ENCODE measurements around the gene ST6GALNAC2. TPM values are rescaled to one million over a fixed set of nuclear protein-coding genes. Genes with fewer than 3 reads are reported as not detected.

The ST6GALNAC2 gene
- polyA plus RNA-seq, 1 donor (not counting 4 experiments of a cell fraction or from before 2014, with no cell fraction given): 45.8 TPM

DNA sequence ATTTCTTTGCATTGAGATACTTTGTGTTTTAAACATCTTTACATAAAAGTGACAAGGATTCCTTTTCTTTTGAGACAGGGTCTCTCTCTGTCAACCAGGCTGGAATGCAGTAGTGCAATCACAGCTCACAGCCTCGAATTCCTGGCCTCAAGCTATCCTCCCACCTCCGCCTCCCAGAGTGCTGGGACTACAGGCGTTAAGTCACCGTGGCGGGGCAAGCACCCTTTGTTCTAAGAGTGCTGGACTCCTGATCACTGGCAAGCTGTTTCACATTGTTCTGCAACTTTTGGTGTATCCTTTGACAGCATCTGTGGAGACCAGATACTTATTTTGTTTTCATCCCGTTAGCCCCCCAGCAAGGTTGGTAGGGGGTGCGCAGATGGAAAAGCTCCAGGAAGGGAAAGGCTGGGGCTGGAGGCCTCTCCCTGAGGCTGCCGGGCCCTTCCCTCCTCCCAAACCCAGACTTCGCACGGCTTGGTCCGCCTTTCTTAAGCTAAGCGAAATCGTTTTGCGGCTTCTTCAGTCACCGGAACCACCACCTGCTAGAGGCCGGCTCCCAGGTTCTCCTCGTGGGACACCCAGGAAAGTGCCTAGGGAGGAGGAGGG is 1.1 kb downstream of the ST6GALNAC2 start:
- FAIRE-seq: peak; percentile 26
- dilution Hi-C loops (cut with MboI; ENCODE audit: extremely low pct_ligation_motif_present, low sequenced_read_pairs): no loop called here
- H3K79me2 ChIP-seq (ENCODE audit: control insufficient read depth, insufficient read depth, low read length): peaks cover 15% of the 10 kb centered on the region
- peak overlapping the region; percentile 81 for H3K4me2 ChIP-seq (ENCODE audit: control insufficient read depth, extremely low read depth, insufficient read depth, low read depth, low read length)
- H3K27me3 ChIP-seq (ENCODE audit: control insufficient read depth, extremely low read depth, insufficient read depth, low read length): no peaks in the 10 kb centered on the region
- H2AFZ ChIP-seq (ENCODE audit: control insufficient read depth, low read length): no peak overlapping the region
- H3K9me3 ChIP-seq (ENCODE audit: control insufficient read depth, low read depth, low read length): no peaks in the 10 kb centered on the region
- H3K4me1 ChIP-seq (ENCODE audit: control insufficient read depth, extremely low read depth, insufficient read depth, low read length): peaks cover 53% of the 10 kb centered on the region
- H3K9ac ChIP-seq (ENCODE audit: control insufficient read depth, extremely low read depth, insufficient read depth, low read length): peak overlapping the region; percentile 96
- no peak for DNase-seq (ENCODE audit: low read depth, low spot score)
- no peaks in the 10 kb centered on the region for H3K36me3 ChIP-seq (ENCODE audit: control insufficient read depth in 2 of 2, extremely low read depth in 1 of 2, insufficient read depth in 2 of 2, low read length in 2 of 2)
- peak overlapping the region; percentile 85 to 94 (median 89) for H3K4me3 ChIP-seq (ENCODE audit: control insufficient read depth in 2 of 3, extremely low read depth in 1 of 3, insufficient read depth in 2 of 3, low read depth in 1 of 3, low read length in 3 of 3)
- peak overlapping the region; percentile 89 for H3K27ac ChIP-seq (ENCODE audit: control insufficient read depth, insufficient read depth, low read length)
- H3K9me1 ChIP-seq (ENCODE audit: control insufficient read depth, extremely low read depth, insufficient read depth, low read length): no peaks in the 10 kb centered on the region
- no peaks in the 10 kb centered on the region for H4K20me1 ChIP-seq (ENCODE audit: control insufficient read depth, extremely low read depth, insufficient read depth, low read length)
- TF ChIP-seq, protein P1, sequence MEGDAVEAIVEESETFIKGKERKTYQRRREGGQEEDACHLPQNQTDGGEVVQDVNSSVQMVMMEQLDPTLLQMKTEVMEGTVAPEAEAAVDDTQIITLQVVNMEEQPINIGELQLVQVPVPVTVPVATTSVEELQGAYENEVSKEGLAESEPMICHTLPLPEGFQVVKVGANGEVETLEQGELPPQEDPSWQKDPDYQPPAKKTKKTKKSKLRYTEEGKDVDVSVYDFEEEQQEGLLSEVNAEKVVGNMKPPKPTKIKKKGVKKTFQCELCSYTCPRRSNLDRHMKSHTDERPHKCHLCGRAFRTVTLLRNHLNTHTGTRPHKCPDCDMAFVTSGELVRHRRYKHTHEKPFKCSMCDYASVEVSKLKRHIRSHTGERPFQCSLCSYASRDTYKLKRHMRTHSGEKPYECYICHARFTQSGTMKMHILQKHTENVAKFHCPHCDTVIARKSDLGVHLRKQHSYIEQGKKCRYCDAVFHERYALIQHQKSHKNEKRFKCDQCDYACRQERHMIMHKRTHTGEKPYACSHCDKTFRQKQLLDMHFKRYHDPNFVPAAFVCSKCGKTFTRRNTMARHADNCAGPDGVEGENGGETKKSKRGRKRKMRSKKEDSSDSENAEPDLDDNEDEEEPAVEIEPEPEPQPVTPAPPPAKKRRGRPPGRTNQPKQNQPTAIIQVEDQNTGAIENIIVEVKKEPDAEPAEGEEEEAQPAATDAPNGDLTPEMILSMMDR (optimal IDR thresholded peaks at IDR 0.05 in 1 of 3, IDR thresholded peaks at IDR 0.05 in 1 of 3, conservative IDR thresholded peaks at IDR 0.05 in 1 of 3; ENCODE audit: extremely low read depth in 1 of 3, insufficient read depth in 2 of 3, low read length in 3 of 3): no peak
- no peak for TF ChIP-seq EZH2 (IDR thresholded peaks at IDR 0.05; ENCODE audit: low read length)

DNA sequence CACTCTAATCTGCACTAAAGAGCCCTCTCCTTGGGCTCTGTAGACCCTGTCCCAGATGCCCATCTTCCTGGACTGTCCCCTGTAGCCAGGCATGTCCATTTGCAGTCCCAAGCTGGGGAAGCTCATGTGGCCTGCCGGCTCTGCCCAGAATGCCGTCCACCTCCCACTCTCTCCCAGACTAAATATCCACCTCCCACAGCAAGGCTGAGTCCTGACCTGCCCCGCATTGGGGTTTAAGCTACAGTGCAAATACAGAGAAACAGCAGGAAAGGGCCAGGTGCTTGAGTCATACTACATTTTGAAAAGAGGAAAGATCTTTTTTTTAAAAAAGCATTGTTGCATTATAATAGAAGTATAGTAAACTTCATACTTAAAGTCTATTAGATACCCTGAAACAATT is 3.0 kb downstream of the ST6GALNAC2 start:
- Histone ChIP-seq H3K9ac (ENCODE audit: control insufficient read depth, extremely low read depth, insufficient read depth, low read length) (peak overlapping the region; percentile 59), H3K9me3 (ENCODE audit: control insufficient read depth, low read depth, low read length) (no peaks in the 10 kb centered on the region), H3K4me1 (ENCODE audit: control insufficient read depth, extremely low read depth, insufficient read depth, low read length) (peaks cover 72% of the 10 kb centered on the region), H3K79me2 (ENCODE audit: control insufficient read depth, insufficient read depth, low read length) (peaks cover 15% of the 10 kb centered on the region), H2AFZ (ENCODE audit: control insufficient read depth, low read length) (no peak overlapping the region), H3K4me2 (ENCODE audit: control insufficient read depth, extremely low read depth, insufficient read depth, low read depth, low read length) (peak overlapping the region; percentile 85), H3K36me3 (ENCODE audit: control insufficient read depth in 2 of 2, extremely low read depth in 1 of 2, insufficient read depth in 2 of 2, low read length in 2 of 2) (peaks cover 0 to 5% of the 10 kb centered on the region in 2 experiments), H3K27ac (ENCODE audit: control insufficient read depth, insufficient read depth, low read length) (peak overlapping the region; percentile 92), H3K27me3 (ENCODE audit: control insufficient read depth, extremely low read depth, insufficient read depth, low read length) (no peaks in the 10 kb centered on the region), H4K20me1 (ENCODE audit: control insufficient read depth, extremely low read depth, insufficient read depth, low read length) (no peaks in the 10 kb centered on the region), H3K4me3 (ENCODE audit: control insufficient read depth in 2 of 3, extremely low read depth in 1 of 3, insufficient read depth in 2 of 3, low read depth in 1 of 3, low read length in 3 of 3) (peak overlapping the region in 2 of 3 experiments; percentile 31 to 43), H3K9me1 (ENCODE audit: control insufficient read depth, extremely low read depth, insufficient read depth, low read length) (no peaks in the 10 kb centered on the region)
- dilution Hi-C loops (cut with MboI; ENCODE audit: extremely low pct_ligation_motif_present, low sequenced_read_pairs): no loop called here
- TF ChIP-seq, protein P1 (optimal IDR thresholded peaks at IDR 0.05 in 1 of 3, IDR thresholded peaks at IDR 0.05 in 1 of 3, conservative IDR thresholded peaks at IDR 0.05 in 1 of 3; ENCODE audit: extremely low read depth in 1 of 3, insufficient read depth in 2 of 3, low read length in 3 of 3): no peak
- no peak for TF ChIP-seq EZH2 (IDR thresholded peaks at IDR 0.05; ENCODE audit: low read length)
- peak; percentile 91 for FAIRE-seq
- DNase-seq (ENCODE audit: low read depth, low spot score): no peak
